Endodermal cell (in vitro differentiated cells): ENCODE results near the gene ERICH6B. TPM values are rescaled to one million over a fixed set of nuclear protein-coding genes. Genes with fewer than 3 reads are reported as not detected.
"Not testable (repeated sequence)": the region's sequence is repeated elsewhere in the genome, so short reads cannot be mapped to it uniquely, and the experiment has no call there.

ENCODE experiments used
- DNase-seq: peaks from one replicate; pipeline ENCODE4 v3.0.0-alpha.2; 2017
- H3K27ac ChIP-seq: 2 replicates; pipeline ENCODE4 v1.5.1; 2013; ENCODE audit warnings: mild to moderate bottlenecking, low read depth, low read length, moderate library complexity
- H3K27me3 ChIP-seq: 2 replicates; pipeline ENCODE4 v1.6.1; 2013; ENCODE audit warnings: mild to moderate bottlenecking, low read length, moderate library complexity; ENCODE audit not compliant: insufficient read depth, control insufficient read depth, poor library complexity, severe bottlenecking
- H3K36me3 ChIP-seq: 2 replicates; pipeline ENCODE4 v1.7.0; 2013; ENCODE audit warnings: mild to moderate bottlenecking, low read length, moderate library complexity; ENCODE audit not compliant: control insufficient read depth, insufficient read depth
- H3K4me1 ChIP-seq: one replicate; pipeline ENCODE4 v1.7.0; 2013; ENCODE audit warnings: low read length; ENCODE audit not compliant: control insufficient read depth, insufficient read depth
- H3K4me3 ChIP-seq: 2 replicates; pipeline ENCODE4 v1.5.1; 2013; ENCODE audit warnings: mild to moderate bottlenecking, low read length, moderate library complexity
- H3K9ac ChIP-seq: 2 replicates; pipeline ENCODE4 v1.6.1; 2013; ENCODE audit warnings: mild to moderate bottlenecking, low read length, moderate library complexity; ENCODE audit not compliant: poor library complexity, severe bottlenecking; ENCODE audit errors: extremely low read depth
- H3K9me3 ChIP-seq: 2 replicates; pipeline ENCODE4 v1.6.1; 2013; ENCODE audit warnings: mild to moderate bottlenecking, low read length, moderate library complexity; ENCODE audit not compliant: control insufficient read depth
- H3K27ac Mint-ChIP-seq: 2 replicates; pipeline ENCODE4 v1.8.0; 2020; ENCODE audit warnings: mixed read lengths
- H3K27me3 Mint-ChIP-seq: 2 replicates; pipeline ENCODE4 v1.8.0; 2021; ENCODE audit warnings: mild to moderate bottlenecking, mixed read lengths; ENCODE audit not compliant: insufficient read depth
- H3K36me3 Mint-ChIP-seq: 2 replicates; pipeline ENCODE4 v1.8.0; 2020; ENCODE audit warnings: low read depth, mixed read lengths
- H3K4me1 Mint-ChIP-seq: 2 replicates; pipeline ENCODE4 v1.8.0; 2020; ENCODE audit warnings: mixed read lengths
- H3K4me3 Mint-ChIP-seq: 2 replicates; pipeline ENCODE4 v1.8.0; 2020; ENCODE audit warnings: mild to moderate bottlenecking, moderate library complexity, mixed read lengths
- H3K9me3 Mint-ChIP-seq: 2 replicates; pipeline ENCODE4 v1.8.0; 2020; ENCODE audit warnings: mild to moderate bottlenecking, mixed read lengths
- CTCF ChIP-seq: fragments of 200-600 bp; sonication (generic); conservative IDR thresholded peaks from 2 replicates; pipeline ENCODE4 v1.5.0; 2021; ENCODE audit warnings: antibody characterized with exemption, mild to moderate bottlenecking
- WGBS, 2 experiments: methylation state at CpG; one replicate each; pipeline versions ENCODE4 v1.1.5 to v1.1.7; 2013; ENCODE audit warnings: missing lambda C conversion rate in 2 of 2, mixed read lengths in 1 of 2; ENCODE audit not compliant: insufficient coverage in 1 of 2, insufficient read length in 1 of 2; 5-methylcytosine and 5-hydroxymethylcytosine counted together
- total RNA-seq, 2 donors: library from RNA; stranded (reverse); fragmentation: NEBNext Ultra II Directional in 1 of 2; extraction: Animal tissue kit (Norgen Biotek cat#: 25700) in 1 of 2; gene quantifications; 2 replicates in 1 of 2; 3 replicates in 1 of 2; pipeline ENCODE4 v1.2.1, GENCODE V29; 2021

Gene ERICH6B
- total RNA-seq, 2 donors from 2014 or later: not detected

DNA sequence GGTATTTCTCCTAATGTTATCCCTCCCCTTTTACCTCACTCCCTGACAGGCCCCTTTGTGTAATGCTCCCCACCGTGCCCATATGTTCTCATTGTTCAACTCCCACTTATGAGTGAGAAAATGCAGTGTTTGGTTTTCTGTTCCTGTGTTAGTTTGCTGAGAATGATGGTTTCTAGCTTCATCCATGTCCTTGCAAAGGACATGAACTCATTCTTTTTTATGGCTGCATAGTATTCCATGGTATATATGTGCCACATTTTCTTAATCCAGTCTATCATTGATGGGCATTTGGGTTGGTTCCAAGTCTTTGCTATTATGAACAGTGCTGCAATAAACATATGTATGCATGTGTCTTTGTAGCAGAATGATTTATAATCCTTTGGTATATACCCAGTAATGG, 19.8 kb upstream of the ERICH6B start:
- H3K9me3 ChIP-seq, H3K4me1 ChIP-seq, H3K27me3 ChIP-seq, H3K4me3 Mint-ChIP-seq, H3K4me1 Mint-ChIP-seq, H3K36me3 ChIP-seq, H3K27ac Mint-ChIP-seq, H3K4me3 ChIP-seq, H3K27ac ChIP-seq, H3K9ac ChIP-seq, H3K36me3 Mint-ChIP-seq, H3K27me3 Mint-ChIP-seq, DNase-seq: not testable (repeated sequence)
- WGBS, 2 experiments: 80% methylated on average over 1 of the region's 1 CpG; no CpG with 5 or more reads in 1 of the 2 experiments
- H3K9me3 Mint-ChIP-seq: peaks cover 13% of the 10 kb centered on the region

DNA sequence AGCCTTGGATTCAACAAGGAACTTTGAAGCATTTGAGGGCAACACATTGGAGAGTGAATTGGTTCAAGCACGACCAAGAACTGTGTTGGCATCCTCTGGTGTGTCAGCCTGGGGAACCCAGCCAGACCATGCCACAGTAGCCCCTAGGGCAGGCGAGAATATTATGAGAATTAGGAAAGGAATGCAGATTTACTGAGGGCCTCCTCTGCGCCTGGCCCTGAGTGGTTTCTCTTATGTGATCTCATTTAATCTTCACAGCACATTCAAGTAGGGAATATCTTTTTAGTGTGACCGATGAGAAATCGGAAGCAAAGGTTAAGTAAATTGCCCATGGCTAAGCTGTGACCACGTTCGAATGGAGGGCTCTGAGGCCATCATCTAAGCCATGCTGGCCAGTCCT, 15.3 kb upstream of the ERICH6B start:
- H3K9ac ChIP-seq: no peak overlapping the region
- H3K4me3 ChIP-seq: no peak overlapping the region
- no peaks in the 10 kb centered on the region for H3K9me3 ChIP-seq
- peaks cover 4% of the 10 kb centered on the region for H3K27me3 Mint-ChIP-seq
- H3K4me1 ChIP-seq: peaks cover 4% of the 10 kb centered on the region
- H3K9me3 Mint-ChIP-seq: peaks cover 4% of the 10 kb centered on the region
- H3K4me1 Mint-ChIP-seq: peaks cover 5% of the 10 kb centered on the region
- H3K27ac ChIP-seq: no peak overlapping the region
- no peak for DNase-seq
- no peak overlapping the region for H3K27ac Mint-ChIP-seq
- no peak overlapping the region for H3K4me3 Mint-ChIP-seq
- H3K36me3 Mint-ChIP-seq: no peaks in the 10 kb centered on the region
- H3K27me3 ChIP-seq: no peaks in the 10 kb centered on the region
- H3K36me3 ChIP-seq: no peaks in the 10 kb centered on the region
- no peak for TF ChIP-seq CTCF
- 92 to 94% methylated on average over 7 of the region's 7 CpGs for WGBS, 2 experiments

DNA sequence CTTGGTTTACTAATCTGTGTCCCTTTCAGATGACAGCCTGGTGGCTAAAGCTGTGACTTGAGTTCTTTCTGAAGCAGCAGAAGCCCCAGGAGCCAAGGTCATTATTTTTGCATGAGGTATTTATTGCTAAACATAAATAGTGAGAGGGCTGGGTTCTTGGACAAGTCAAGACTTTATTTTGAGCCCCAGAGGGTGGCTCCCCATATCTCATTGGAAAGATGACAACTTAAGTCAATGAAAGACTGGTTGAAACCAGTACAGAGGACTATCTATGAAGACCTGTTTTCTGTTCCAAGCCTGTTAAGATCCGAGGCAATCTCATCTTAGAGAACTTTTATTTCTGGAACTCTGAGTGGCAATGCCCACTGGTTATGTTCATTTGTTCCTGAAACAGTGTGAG, 14.4 kb upstream of the ERICH6B start:
- no peaks in the 10 kb centered on the region for H3K36me3 Mint-ChIP-seq
- no peak for TF ChIP-seq CTCF
- no peak overlapping the region for H3K4me3 ChIP-seq
- no peaks in the 10 kb centered on the region for H3K27me3 ChIP-seq
- H3K4me1 ChIP-seq: peaks cover 4% of the 10 kb centered on the region
- H3K36me3 ChIP-seq: no peaks in the 10 kb centered on the region
- H3K27ac ChIP-seq: no peak overlapping the region
- H3K4me3 Mint-ChIP-seq: no peak overlapping the region
- WGBS, 2 experiments: 89 to 96% methylated on average over 1 of the region's 1 CpG
- DNase-seq: no peak
- H3K9me3 Mint-ChIP-seq: no peaks in the 10 kb centered on the region
- no peak overlapping the region for H3K27ac Mint-ChIP-seq
- H3K9me3 ChIP-seq: no peaks in the 10 kb centered on the region
- no peak overlapping the region for H3K9ac ChIP-seq
- peaks cover 5% of the 10 kb centered on the region for H3K4me1 Mint-ChIP-seq
- peaks cover 4% of the 10 kb centered on the region for H3K27me3 Mint-ChIP-seq

DNA sequence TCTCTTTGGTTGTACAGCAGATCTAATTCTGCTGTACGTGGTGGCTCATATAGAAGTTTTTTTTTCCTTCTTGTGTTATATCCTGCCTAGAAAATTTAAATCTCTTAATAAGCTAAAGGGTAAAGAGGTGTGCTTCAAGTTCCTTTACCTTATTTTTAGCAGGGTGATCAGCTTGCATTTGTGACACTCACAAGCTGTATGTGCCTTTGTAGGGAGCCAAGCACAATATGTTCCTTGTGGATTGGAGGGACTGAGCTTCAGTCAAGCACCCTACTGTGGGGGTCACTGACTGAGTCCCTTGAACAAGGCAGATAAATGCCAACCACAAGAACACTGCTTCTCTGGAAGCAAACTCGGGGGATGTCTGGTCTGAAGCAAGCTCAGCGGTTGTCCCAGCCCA, 12.6 kb upstream of the ERICH6B start:
- H3K9me3 ChIP-seq: no peaks in the 10 kb centered on the region
- H3K27me3 Mint-ChIP-seq: peaks cover 4% of the 10 kb centered on the region
- no peak for DNase-seq
- no peak overlapping the region for H3K9ac ChIP-seq
- no peak overlapping the region for H3K27ac Mint-ChIP-seq
- peaks cover 4% of the 10 kb centered on the region for H3K4me1 ChIP-seq
- H3K27me3 ChIP-seq: no peaks in the 10 kb centered on the region
- no peak overlapping the region for H3K27ac ChIP-seq
- H3K4me3 Mint-ChIP-seq: no peak overlapping the region
- no peaks in the 10 kb centered on the region for H3K36me3 Mint-ChIP-seq
- no peaks in the 10 kb centered on the region for H3K9me3 Mint-ChIP-seq
- no peaks in the 10 kb centered on the region for H3K36me3 ChIP-seq
- no peak for TF ChIP-seq CTCF
- WGBS, 2 experiments: 93 to 94% methylated on average over 2 to 3 of the region's 3 CpGs
- no peak overlapping the region for H3K4me3 ChIP-seq
- peaks cover 5% of the 10 kb centered on the region for H3K4me1 Mint-ChIP-seq
